Peyer's patch (tissue), 4 donors: ENCODE results near the gene YIPF3.

ENCODE experiments used
- CTCF ChIP-seq, 6 experiments: fragments of 450-650 bp in 4 of 6; fragments of 200-600 bp in 2 of 6; sonication (generic) in 1 of 6; IDR thresholded peaks; one replicate each; pipeline ENCODE4 v1.5.1; 2017 to 2019; ENCODE audit warnings: antibody characterized with exemption in 6 of 6, mild to moderate bottlenecking in 3 of 6, moderate library complexity in 1 of 6
- POLR2A ChIP-seq, 2 donors: fragments of 450-650 bp; IDR thresholded peaks; one replicate each; pipeline ENCODE4 v1.5.1; 2017; ENCODE audit warnings: antibody characterized with exemption in 2 of 2, mild to moderate bottlenecking in 2 of 2, moderate library complexity in 2 of 2

- no peak for TF ChIP-seq POLR2A (IDR thresholded peaks at IDR 0.05)
- TF ChIP-seq CTCF (IDR thresholded peaks at IDR 0.05) = no peak
These were observed 27.7 kb upstream of the YIPF3 start for GRCh38 chr6:43544461-43544860.
